GM08714 (cell line): ENCODE measurements around the gene SETX.

Experiments used
- H3K4me3 ChIP-seq: fragments of 200-500 bp; sonication (Bioruptor generic); 2 replicates; pipeline ENCODE4 v1.5.1; 2014; ENCODE audit warnings: mild to moderate bottlenecking, low read length, inconsistent platforms
- ZNF274 ChIP-seq: IDR thresholded peaks from 2 replicates; pipeline ENCODE4 v1.6.1; 2012; ENCODE audit warnings: mild to moderate bottlenecking, low read depth, low read length

SETX gene

GRCh38 chr9:132238026-132238972 is 116.5 kb downstream of the SETX start:
- no peak for TF ChIP-seq ZNF274
- H3K4me3 ChIP-seq: no peak overlapping the region

- no peak for TF ChIP-seq ZNF274
- no peak overlapping the region for H3K4me3 ChIP-seq
These were observed 117.3 kb downstream of the SETX start for GRCh38 chr9:132237481-132237880.

GRCh38 chr9:132236662-132237311 is 118.0 kb downstream of the SETX start:
- no peak for TF ChIP-seq ZNF274
- H3K4me3 ChIP-seq: no peak overlapping the region

- H3K4me3 ChIP-seq: no peak overlapping the region
- TF ChIP-seq ZNF274: no peak
These were observed 118.7 kb downstream of the SETX start for GRCh38 chr9:132235894-132236661.

GRCh38 chr9:132235125-132235524 is 119.7 kb downstream of the SETX start:
- no peak for TF ChIP-seq ZNF274
- no peak overlapping the region for H3K4me3 ChIP-seq

GRCh38 chr9:132234535-132234934 is 120.3 kb downstream of the SETX start:
- no peak overlapping the region for H3K4me3 ChIP-seq
- no peak for TF ChIP-seq ZNF274

GRCh38 chr9:132233138-132233537 is 121.6 kb downstream of the SETX start:
- no peak for TF ChIP-seq ZNF274
- H3K4me3 ChIP-seq: no peak overlapping the region

- no peak overlapping the region for H3K4me3 ChIP-seq
- no peak for TF ChIP-seq ZNF274
These were observed 122.3 kb downstream of the SETX start for GRCh38 chr9:132232522-132232921.

GRCh38 chr9:132231019-132231701 is 123.6 kb downstream of the SETX start:
- TF ChIP-seq ZNF274: no peak
- H3K4me3 ChIP-seq: no peak overlapping the region

GRCh38 chr9:132230605-132231004 is 124.2 kb downstream of the SETX start:
- no peak overlapping the region for H3K4me3 ChIP-seq
- TF ChIP-seq ZNF274: no peak

- TF ChIP-seq ZNF274: no peak
- H3K4me3 ChIP-seq: no peak overlapping the region
These were observed 126.7 kb downstream of the SETX start for GRCh38 chr9:132228062-132228461.

GRCh38 chr9:132226571-132227430 is 128.0 kb downstream of the SETX start:
- H3K4me3 ChIP-seq: no peak overlapping the region

GRCh38 chr9:132224645-132225044 is 130.1 kb downstream of the SETX start:
- H3K4me3 ChIP-seq: no peak overlapping the region
- TF ChIP-seq ZNF274: no peak

More at GRCh38 chr9:132226571-132227430, 128.0 kb downstream of the SETX start:
- TF ChIP-seq ZNF274: no peak
